SH-SY5Y (cell line): Measurements from ENCODE around the gene RAB17.

Experiments
- GATA2 ChIP-seq: IDR thresholded peaks from 2 replicates; pipeline ENCODE4 v1.6.1; 2011; ENCODE audit warnings: mild to moderate bottlenecking, low read depth, low read length
- GATA3 ChIP-seq: IDR thresholded peaks from 2 replicates; pipeline ENCODE4 v1.6.1; 2011; ENCODE audit warnings: low read depth, mild to moderate bottlenecking, low read length, moderate library complexity

Gene RAB17

GRCh38 chr2:237614151-237614720 is 23.7 kb upstream of the RAB17 start:
- TF ChIP-seq GATA2 (peak; percentile 64), GATA3 (0 out of 2 replicates have a peak, but pooled peaks have one; percentile 26)

DNA sequence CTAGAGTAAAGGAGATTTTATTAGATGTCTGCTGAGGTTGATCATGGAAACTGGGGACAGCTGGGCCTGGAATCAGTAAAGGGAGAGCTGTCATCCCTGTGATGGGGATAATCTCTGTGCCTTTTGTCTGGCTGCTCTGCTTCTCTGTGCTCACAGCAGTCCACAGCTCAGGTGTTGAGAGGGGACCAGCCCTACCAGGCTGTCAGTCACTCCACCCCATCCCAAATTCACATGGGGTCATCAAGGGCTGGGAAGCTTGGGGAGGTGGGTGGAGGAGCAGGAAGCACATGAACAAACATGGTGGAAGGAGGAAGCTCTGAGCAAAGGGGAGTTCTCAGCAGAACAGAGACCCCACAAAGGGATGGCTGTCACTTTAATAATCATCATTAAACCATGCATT is 23.1 kb upstream of the RAB17 start:
- TF ChIP-seq GATA2: no peak
- TF ChIP-seq GATA3: no peak

GRCh38 chr2:237612527-237613357 is 22.2 kb upstream of the RAB17 start:
- no peak for TF ChIP-seq GATA3
- TF ChIP-seq GATA2: no peak

GRCh38 chr2:237604960-237605359 is 14.4 kb upstream of the RAB17 start:
- TF ChIP-seq GATA3 (no peak), GATA2 (no peak)

GRCh38 chr2:237604391-237604790 is 13.9 kb upstream of the RAB17 start:
- TF ChIP-seq GATA3: no peak
- no peak for TF ChIP-seq GATA2

DNA sequence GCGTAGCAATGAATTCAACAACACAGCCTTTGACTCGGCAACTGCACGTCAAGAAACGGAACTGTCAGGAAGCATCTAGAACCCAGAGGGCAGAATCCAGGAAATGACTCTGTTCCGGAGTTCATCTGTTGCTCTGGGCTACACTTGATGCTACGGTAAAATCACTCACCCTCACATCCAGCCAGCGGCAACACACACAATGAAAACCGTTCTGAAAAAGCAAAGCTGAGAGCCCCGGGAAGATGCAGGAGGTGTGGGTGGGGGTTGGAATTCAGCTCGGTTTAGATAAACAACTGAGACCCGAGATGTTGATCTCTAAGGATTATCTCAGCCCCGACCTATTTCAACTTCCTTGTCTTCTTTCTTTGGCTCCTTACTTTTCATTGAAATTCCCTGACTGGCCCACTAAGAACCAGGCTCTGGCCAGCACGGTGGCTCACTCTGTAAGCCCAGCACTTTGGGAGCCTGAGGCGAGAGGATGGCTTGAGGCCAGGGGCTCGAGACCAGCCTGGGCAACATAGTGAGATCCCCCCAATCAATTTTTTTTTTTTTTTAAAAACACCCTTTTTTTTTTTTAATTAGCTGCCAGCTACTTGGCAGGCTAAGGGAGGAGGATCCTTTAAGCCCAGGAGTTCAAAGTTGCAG is 13.3 kb upstream of the RAB17 start:
- TF ChIP-seq GATA2: no peak
- no peak for TF ChIP-seq GATA3

DNA sequence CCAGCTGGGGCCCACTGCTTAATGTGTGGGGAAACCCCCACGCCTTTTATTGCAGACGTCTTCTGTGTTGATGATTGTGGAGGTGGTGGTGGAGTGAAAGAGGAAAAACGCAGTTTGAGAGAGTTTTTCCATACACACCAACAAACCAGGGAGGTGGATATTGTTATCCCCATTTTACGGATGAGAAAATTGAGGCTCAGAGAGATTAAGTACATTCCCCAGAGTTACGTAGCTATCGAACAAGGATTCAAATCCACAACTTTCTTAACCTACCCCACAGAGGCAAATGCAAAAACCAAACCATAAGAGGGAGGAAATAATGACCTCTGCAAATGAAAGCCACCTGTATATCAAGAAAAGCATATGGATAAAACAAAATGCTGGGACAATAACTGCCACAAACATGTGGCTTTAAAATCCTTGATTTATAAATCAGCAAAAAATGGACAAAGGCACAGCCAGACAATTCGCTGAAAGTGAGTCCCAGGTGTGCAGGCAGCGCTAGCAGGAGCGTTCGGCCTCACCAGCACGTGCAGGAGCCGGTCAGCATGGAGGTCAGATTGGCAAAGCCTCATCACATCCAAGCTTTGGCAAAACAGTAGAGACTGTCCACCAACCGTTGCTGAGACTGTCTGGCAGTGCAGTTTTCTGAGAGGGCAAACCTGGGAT is 12.6 kb upstream of the RAB17 start:
- no peak for TF ChIP-seq GATA3
- TF ChIP-seq GATA2: no peak

DNA sequence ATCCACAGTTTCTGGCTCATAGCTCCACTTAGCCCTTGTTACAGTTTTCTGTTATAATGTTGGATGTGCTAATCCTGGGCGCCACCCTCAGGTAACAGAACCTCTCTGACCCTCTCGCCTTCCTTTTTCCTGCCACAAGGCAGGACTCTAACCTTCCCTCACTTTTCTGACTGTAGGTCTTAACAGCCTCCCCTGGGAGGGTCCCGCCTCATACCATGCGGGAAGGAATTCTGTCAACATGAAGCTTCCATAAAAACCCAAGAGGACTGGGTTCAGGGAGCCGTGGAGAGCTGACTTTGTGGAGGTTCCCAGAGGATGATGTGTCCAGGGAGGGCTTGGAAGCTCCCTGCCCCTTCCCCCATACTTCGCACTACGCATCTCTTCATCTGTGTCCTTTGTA is 11.9 kb upstream of the RAB17 start:
- TF ChIP-seq GATA2 (no peak), GATA3 (no peak)

DNA sequence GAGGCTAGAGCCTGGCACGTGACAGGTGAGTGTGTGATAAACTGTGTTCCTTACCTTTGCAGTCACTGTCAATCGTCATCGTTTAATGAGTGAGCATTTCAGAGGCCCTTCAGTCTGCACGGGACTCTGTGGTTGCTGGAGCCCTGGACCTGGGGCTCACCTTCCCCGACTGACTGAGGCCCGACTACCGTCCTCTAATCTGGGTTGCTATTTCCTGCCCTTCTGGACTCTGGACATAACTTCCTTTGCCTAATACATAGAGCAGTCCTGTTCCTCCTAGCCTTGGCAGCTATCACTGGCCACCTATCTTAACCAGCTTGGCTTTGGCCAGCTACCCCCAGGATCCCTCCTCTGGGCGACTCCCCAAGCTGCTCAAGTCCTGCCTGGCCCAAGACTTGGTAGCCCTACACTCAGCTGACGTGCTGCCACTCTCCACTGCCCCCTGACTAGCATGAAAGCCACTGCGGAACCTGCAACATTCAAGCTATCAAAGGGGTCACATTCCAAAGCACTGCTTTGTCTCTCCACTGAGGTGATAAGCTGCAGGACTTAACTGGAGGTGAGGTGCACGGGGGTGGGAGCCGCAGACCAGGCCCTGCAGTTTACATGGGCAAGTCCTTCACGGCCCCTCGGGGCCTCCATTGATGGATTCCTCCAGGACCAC is 11.1 kb upstream of the RAB17 start:
- no peak for TF ChIP-seq GATA3
- TF ChIP-seq GATA2: no peak

DNA sequence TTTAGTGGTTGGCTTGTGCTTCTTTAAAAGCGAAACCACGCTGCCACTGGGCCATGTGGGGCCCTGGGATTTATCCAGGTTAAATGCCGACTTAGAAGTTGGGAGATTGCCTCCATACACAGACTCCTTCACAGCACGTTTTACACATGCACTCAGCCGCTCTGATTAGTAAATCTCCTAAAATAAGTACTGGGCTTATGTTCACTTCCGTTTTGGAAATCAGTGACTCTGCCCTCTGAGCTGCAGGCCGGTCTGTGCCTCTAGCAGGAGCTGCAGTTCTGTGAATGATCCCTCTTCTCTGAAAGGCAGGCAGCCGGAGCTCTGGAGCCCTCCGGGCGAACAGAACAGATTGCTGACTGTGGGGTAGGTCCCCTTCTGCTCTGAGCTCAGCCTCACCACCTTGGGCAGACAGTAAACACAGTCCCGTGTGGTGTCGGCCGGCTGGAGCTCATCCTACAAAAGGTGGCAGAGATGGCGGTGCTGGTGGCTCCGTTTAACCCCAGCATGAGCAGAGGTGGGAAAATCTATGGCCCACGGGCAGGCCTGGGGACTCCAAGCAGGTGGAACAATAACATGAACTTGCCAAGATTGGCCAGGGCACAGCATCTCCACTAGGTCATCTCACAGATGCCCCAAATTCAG is 9.8 kb upstream of the RAB17 start:
- TF ChIP-seq GATA3: no peak
- no peak for TF ChIP-seq GATA2

DNA sequence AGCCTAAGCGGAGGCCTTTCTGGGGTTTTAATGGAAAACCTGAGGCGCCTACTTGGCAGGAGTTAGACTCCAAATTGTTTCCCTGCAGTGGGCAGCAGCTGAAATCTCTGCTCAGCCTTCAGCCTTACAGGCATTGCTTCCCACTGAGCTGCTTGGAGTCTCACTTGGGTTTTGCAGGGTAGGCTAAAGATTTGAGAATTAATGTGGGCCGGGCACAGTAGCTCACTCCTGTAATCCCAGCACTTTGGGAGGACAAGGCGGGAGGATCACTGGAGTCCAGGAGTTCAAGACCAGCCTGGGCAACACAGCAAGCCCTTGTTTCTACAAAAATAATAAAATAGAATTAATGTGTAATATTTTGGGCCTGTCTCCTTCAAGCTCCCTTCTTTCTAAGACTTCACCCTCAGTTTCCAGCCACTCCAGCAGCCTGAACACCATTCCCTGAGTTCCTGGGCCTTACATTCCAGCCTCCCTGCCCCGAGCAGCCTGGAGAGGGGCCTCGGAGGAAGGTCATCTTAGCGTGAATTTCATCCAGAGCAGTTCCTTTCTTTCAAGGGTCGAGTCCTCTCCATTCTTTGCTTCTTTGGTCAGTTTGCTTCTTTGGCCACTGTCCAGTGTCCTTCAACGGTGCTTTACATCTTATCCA is 9.1 kb upstream of the RAB17 start:
- TF ChIP-seq GATA2 (no peak), GATA3 (no peak)

DNA sequence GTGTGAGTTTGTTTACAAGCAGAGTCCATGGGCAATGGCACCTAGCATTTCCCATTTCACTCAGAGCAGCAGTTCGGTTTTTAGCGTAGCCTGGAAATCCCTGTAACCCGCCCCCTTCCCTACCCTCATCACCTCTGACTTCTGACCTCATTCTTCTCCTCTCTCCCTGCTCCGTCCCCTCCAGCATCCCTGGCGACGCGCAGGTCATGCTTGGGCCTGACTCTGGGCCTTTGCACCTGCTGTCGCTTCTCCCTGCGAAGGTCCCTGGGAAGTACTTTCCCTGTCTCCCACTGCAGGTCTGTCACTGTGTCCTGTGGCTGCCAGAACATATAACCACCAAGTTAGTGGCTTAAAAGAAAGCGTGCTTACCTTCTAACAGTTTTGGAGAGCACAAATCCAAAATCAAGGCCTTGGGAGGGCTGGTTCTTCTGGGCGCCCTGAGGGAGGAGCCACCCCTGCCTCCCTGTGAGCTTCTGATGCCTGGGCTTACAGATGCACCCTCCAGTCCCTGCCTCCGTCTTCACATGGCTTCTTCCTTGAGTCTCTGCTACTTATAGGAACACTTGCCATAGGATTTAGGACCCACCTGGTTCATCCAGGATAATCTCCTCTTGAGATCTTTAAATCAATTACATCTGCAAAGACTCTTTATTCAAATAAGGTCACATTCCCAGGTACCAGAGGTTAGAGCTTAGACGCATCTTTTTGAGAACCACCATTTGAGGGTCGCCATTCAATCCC is 8.1 kb upstream of the RAB17 start:
- TF ChIP-seq GATA2 (no peak), GATA3 (no peak)
